Osteocyte (in vitro differentiated cells): ENCODE data around the gene USP34. TPM values are rescaled to one million over a fixed set of nuclear protein-coding genes. Genes with fewer than 3 reads are reported as not detected.

Source experiments
- DNase-seq: peaks from one replicate; pipeline ENCODE4 v3.0.0; 2021; ENCODE audit warnings: mixed read lengths; ENCODE audit not compliant: unreplicated experiment; ENCODE audit errors: extremely low spot score
- H3K27ac Mint-ChIP-seq: one replicate; pipeline ENCODE4 v1.8.0; 2021; ENCODE audit warnings: mild to moderate bottlenecking, mixed read lengths; ENCODE audit not compliant: unreplicated experiment
- H3K27me3 Mint-ChIP-seq: one replicate; pipeline ENCODE4 v1.8.0; 2021; ENCODE audit warnings: mixed read lengths; ENCODE audit not compliant: unreplicated experiment
- H3K36me3 Mint-ChIP-seq: one replicate; pipeline ENCODE4 v1.8.0; 2021; ENCODE audit warnings: mixed read lengths; ENCODE audit not compliant: unreplicated experiment
- H3K4me1 Mint-ChIP-seq: one replicate; pipeline ENCODE4 v1.8.0; 2021; ENCODE audit warnings: mixed read lengths; ENCODE audit not compliant: unreplicated experiment
- H3K4me3 Mint-ChIP-seq: one replicate; pipeline ENCODE4 v1.8.0; 2021; ENCODE audit warnings: mild to moderate bottlenecking, moderate library complexity, mixed read lengths; ENCODE audit not compliant: unreplicated experiment
- H3K9me3 Mint-ChIP-seq: one replicate; pipeline ENCODE4 v1.8.0; 2021; ENCODE audit warnings: mixed read lengths; ENCODE audit not compliant: unreplicated experiment
- total RNA-seq: library from RNA; stranded (reverse); gene quantifications from 2 replicates; pipeline ENCODE4 v1.2.1, GENCODE V29; 2021
- TF ChIP-seq, protein P1 (sequence below): fragments of 200-600 bp; sonication (generic); IDR thresholded peaks from 2 replicates; pipeline ENCODE4 v1.5.0; 2021; ENCODE audit warnings: antibody characterized with exemption, mild to moderate bottlenecking, moderate library complexity

USP34 gene
- total RNA-seq, 1 donor from 2014 or later = 111 TPM

DNA sequence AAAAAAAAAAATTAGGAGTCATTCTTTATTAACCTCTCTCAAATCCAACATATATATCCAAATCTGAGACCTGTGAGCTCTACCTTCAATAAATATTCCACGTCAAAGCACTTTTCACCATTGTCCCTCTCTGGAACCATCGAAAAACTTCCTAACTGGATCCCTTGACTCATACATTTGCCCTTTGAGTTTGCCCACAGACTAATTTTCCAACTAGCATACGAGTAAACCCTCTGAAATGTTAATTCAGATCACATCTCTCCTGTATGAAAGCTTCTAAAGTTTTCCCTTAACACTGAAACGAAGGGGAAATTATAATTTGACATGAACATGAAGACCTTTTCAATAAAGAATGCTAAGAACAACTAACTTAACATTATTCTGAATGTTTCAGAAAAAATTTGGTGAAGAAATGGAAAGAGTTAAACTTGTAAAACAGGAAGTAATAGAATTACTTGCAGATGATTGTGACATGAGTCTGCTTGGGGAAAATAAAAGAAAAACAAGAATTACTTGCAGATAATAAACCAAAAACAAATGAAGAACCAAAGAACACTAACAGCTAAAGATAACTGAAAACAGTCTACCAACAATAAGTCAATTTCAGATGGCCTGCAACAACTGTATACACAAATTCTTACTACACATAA is 198.3 kb downstream of the USP34 start:
- H3K27me3 Mint-ChIP-seq = no peaks in the 10 kb centered on the region
- H3K36me3 Mint-ChIP-seq = peaks cover 22% of the 10 kb centered on the region
- H3K9me3 Mint-ChIP-seq = no peaks in the 10 kb centered on the region
- peaks cover 13% of the 10 kb centered on the region for H3K4me1 Mint-ChIP-seq
- no peak overlapping the region for H3K4me3 Mint-ChIP-seq
- peak overlapping the region; percentile 76 for H3K27ac Mint-ChIP-seq
- no peak for DNase-seq
- TF ChIP-seq, protein P1, sequence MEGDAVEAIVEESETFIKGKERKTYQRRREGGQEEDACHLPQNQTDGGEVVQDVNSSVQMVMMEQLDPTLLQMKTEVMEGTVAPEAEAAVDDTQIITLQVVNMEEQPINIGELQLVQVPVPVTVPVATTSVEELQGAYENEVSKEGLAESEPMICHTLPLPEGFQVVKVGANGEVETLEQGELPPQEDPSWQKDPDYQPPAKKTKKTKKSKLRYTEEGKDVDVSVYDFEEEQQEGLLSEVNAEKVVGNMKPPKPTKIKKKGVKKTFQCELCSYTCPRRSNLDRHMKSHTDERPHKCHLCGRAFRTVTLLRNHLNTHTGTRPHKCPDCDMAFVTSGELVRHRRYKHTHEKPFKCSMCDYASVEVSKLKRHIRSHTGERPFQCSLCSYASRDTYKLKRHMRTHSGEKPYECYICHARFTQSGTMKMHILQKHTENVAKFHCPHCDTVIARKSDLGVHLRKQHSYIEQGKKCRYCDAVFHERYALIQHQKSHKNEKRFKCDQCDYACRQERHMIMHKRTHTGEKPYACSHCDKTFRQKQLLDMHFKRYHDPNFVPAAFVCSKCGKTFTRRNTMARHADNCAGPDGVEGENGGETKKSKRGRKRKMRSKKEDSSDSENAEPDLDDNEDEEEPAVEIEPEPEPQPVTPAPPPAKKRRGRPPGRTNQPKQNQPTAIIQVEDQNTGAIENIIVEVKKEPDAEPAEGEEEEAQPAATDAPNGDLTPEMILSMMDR = no peak

DNA sequence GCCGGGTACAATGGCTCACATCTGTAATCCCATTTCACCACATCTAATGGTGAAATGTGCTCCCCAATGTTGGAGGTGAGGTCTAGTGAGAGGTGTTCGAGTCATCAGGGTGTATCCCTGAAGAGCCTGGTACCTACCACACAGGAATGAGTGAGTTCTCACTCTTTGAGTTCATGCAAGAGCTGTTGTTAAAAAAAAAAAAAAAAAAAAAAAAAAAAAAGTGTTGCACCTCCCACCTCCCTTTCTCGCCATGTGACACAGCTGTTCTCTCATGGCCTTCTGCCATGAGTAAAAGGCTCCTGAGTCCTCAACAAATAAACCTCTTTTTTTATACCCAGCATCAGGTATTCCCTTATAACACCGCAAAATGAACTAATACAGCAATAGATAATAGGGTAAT is 202.6 kb downstream of the USP34 start:
- peaks cover 10% of the 10 kb centered on the region for H3K4me1 Mint-ChIP-seq
- no peaks in the 10 kb centered on the region for H3K27me3 Mint-ChIP-seq
- peaks cover 31% of the 10 kb centered on the region for H3K36me3 Mint-ChIP-seq
- H3K4me3 Mint-ChIP-seq = no peak overlapping the region
- DNase-seq = no peak
- no peak overlapping the region for H3K27ac Mint-ChIP-seq
- H3K9me3 Mint-ChIP-seq = no peaks in the 10 kb centered on the region
- TF ChIP-seq, protein P1 = no peak

DNA sequence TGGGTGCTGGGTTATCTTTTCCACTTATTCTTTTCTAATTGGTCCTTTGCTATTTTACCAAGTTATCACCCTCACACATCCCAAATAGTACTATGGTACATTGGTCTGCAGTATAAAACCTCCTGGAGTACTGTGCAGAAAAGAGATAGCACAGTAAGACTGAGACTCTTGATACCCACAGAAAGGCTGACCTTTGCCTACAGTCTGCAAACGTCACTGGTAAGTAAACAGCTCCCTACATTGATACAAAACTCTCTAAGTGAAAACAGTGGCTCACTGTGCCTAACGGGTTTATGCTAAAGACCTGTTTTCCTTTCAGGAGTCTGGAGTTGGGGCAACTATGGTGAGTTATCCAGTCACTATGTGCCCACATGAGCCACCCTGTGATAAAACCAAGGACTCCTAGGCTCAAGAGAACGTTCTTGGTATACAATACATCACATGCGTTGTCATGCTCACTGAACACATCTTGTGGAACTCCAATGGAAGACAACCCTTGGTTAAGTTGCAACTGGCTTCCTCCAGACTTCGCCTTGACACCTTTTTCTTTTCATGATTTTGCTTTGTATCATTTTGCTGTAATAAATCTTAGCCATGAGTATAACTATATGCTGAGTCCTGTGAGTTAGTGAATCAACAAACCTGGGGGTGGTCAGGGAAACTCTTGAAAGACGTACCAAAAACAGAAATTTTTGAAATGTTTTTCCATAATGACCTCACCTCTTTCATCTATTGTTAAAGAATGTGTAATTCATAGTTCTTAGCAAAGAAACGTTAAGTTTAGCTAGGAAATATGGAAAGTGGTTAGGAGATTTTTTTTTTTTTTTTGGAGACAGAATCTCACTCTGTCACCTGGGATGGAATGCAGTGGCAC is 204.0 kb downstream of the USP34 start:
- Mint-ChIP-seq H3K27me3 (no peaks in the 10 kb centered on the region), H3K9me3 (no peaks in the 10 kb centered on the region), H3K4me3 (no peak overlapping the region), H3K4me1 (no peaks in the 10 kb centered on the region), H3K36me3 (peaks cover 34% of the 10 kb centered on the region), H3K27ac (no peak overlapping the region)
- TF ChIP-seq, protein P1 = no peak
- DNase-seq = no peak

DNA sequence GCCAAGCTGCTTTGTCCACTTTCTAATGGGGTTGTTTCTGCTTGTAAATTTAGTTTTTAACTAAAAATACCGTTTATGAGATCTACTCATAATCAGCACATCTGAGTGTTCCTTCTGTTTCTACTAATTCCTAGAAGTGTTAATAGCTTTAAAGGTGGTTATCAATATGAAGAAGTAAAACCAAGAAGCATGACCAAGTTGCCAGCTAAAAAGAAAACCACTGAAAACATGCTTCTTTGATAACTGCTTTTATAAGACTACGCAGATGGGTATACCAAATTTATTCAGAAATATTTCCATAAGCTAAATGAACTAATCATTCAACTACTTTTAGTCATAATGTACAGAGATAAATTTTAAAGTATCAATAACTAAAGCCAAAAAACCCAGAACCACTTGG is 207.1 kb downstream of the USP34 start:
- TF ChIP-seq, protein P1 = no peak
- no peaks in the 10 kb centered on the region for H3K27me3 Mint-ChIP-seq
- no peak for DNase-seq
- no peak overlapping the region for H3K4me3 Mint-ChIP-seq
- no peaks in the 10 kb centered on the region for H3K4me1 Mint-ChIP-seq
- H3K27ac Mint-ChIP-seq = no peak overlapping the region
- H3K9me3 Mint-ChIP-seq = no peaks in the 10 kb centered on the region
- H3K36me3 Mint-ChIP-seq = peaks cover 40% of the 10 kb centered on the region

DNA sequence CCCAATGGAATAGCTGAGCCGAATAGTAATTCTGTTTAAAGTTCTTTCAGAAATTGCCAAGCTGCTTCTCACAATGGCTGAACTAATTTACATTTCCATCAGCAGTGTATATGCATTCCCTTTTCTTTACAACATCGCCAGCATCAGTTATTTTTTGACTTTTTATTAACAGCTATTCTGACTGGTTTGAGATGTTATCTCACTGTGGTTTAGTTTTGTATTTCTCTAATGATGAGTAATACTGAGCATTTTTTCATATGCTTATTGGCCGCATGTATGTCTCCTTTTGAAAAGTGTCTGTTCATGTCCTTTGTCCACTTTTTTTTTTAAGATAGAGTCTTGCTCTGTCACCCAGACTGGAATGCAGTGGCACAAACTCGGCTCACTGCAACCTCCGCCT is 208.2 kb downstream of the USP34 start:
- TF ChIP-seq, protein P1 = no peak
- no peaks in the 10 kb centered on the region for H3K27me3 Mint-ChIP-seq
- no peaks in the 10 kb centered on the region for H3K9me3 Mint-ChIP-seq
- H3K4me3 Mint-ChIP-seq = no peak overlapping the region
- H3K27ac Mint-ChIP-seq = no peak overlapping the region
- H3K36me3 Mint-ChIP-seq = peaks cover 46% of the 10 kb centered on the region
- DNase-seq = no peak
- peaks cover 3% of the 10 kb centered on the region for H3K4me1 Mint-ChIP-seq
